Activated effector memory CD4-positive, alpha-beta T cell treated with anti-CD3 and anti-CD28 coated beads, Interleukin-2, amount 50 U/mL, for 16 hours (primary cell): ENCODE measurements around the gene KCTD18.

ENCODE experiments used
- DNase-seq: peaks from one replicate; pipeline ENCODE4 v3.0.0-alpha.2; 2020

The KCTD18 gene

DNA sequence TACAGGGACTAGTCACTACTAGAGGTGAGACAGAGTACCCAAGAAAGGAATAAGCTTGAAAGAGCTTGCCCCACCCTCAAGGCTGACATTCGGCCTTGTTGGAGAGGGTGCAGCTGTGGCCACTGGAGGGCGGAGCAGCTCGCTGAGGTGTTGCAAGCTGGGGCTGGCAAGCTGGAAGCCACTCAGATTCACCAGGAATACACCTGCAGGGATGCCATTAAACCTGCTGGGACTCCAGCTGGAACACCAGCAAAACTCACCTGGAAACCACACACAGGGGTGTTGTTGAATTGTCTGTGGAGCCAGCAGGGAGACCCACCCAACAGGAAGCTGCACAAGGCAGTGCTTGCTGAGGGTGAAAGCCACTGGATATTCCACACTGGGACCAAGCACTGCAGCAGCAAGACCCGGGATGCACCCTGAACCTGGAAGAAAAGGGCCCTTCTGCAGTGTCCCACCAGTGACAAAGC is 26.1 kb downstream of the KCTD18 start:
- no peak for DNase-seq

DNA sequence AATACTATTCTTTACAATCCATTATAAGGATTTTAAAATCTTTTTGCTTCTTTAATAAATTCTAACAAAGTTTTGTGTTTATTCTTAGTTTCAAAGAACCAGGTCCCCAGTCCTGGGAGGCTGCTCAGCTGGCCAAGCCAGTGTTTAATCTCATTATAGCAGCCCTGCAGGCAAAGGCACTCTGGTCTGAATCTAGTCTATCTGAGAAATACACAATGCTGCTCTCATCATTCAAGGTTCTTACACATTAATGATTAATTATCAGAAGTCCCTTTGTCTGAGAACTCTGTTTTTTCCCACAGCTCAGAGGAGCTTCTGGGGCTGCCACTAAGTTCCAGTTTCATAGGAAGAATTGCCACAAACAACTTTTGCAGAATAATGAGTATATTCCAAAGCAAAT is 27.7 kb downstream of the KCTD18 start:
- DNase-seq, result no peak

DNA sequence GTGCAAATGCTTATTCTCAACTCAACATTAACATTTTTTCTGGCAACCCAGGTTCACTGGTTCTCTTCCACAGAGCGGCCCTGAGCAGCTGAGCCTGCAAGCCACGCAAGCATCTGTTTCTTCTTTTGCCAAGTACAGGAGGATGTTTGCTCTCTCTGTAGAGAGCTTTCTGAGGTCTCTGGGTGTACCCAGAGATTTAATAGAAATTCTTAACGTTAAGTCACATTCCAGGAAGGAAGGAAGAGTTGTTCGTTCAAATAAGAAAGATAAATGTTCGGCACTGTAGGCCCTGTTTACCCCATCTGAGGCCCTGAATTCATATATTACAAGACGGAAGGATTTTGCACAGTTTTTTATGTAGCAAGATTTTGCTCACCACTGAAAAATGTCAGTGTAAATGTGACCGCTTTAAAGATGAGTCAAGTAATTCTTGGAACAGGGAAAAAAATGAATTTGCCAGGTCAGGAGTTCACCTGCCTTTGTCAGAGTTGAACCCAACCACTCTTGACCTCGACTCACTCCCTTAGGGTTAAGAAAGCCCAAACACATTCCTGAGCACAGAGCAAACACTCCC is 30.1 kb downstream of the KCTD18 start:
- DNase-seq, result no peak

DNA sequence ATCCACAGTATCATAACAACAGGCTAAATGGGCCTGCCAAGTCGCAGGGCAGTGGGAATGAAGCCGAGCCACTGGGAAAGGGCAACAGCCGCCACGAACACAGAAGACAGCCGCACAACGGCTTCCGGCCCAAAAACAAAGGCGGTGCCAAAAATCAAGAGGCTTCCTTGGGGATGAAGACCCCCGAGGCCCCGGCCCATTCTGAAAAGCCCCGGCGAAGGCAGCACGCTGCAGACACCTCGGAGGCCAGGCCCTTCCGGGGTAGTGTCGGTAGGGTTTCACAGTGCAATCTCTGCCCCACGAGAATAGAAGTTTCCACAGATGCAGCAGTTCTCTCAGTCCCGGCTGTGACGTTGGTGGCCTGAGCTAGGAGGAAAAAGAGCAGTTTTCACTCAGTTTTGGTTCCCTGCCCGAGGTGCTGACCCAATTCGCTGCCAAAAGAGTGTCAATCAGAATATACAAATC is 32.2 kb downstream of the KCTD18 start:
- no peak for DNase-seq

DNA sequence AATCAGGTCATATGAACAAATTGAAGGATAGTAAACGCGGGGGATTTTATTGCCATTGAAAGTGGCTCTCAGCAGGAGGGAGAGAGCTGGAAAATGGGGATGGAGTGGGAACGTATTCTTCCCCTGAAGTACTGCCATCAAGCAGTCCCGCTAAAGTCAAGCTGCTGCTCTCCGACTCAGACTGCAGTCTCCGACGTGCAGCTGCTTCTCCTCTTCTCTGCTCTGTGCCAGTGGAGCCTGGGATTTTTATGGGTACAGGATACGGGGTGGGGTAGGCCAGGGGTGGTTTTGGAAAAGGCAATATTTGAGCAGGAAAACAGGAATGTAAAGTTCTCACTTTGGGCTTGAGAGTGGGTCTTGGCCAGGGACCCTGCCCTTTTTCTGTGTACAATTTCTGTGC is 33.0 kb downstream of the KCTD18 start:
- DNase-seq, result no peak

DNA sequence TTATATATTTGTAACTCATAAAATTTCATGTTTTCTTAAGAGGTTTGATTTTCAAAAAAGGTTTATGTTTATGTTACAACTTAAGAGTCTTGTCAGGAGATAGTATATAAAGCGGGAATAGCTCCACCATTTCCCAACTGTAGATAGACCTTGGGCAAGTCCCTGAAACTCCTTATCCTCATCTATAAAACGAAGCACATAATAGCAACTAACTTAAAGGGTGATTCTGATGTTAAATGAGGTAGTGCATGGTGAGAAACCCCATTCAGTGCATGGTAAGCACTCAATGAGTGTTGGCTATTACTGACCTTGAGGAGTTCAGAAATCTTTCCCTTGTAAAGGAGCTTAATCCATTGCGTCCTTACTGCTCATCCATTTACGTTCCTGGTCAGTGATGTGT is 34.1 kb downstream of the KCTD18 start:
- no peak for DNase-seq

DNA sequence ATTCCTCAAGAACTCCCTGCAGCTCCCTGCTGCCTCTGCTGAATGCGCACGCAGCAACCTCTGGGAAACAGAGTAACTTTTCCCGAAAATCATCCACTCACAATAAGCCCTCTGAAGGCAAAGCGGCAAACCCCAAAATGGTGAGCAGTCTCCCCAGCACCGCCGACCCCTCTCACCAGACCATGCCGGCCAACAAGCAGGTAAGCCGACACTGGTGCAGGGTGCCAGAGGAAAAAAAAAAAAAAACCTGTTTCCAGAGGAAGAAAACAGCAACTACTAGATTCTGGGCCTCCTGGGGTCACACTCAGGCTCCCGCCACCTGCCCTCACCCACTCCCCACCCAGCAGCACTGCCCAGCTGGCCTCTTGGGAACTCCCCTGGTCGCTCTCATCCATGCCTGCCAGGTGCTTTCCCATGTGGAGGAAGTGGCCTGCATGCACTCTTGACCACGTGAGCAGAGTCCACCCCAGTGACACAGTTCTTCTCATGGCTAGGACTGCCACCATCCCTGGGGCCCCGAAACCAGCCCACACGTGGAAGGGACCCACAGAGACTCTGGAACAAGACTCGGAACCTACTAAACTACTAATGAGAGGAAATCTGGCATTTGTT is 36.9 kb downstream of the KCTD18 start:
- no peak for DNase-seq

DNA sequence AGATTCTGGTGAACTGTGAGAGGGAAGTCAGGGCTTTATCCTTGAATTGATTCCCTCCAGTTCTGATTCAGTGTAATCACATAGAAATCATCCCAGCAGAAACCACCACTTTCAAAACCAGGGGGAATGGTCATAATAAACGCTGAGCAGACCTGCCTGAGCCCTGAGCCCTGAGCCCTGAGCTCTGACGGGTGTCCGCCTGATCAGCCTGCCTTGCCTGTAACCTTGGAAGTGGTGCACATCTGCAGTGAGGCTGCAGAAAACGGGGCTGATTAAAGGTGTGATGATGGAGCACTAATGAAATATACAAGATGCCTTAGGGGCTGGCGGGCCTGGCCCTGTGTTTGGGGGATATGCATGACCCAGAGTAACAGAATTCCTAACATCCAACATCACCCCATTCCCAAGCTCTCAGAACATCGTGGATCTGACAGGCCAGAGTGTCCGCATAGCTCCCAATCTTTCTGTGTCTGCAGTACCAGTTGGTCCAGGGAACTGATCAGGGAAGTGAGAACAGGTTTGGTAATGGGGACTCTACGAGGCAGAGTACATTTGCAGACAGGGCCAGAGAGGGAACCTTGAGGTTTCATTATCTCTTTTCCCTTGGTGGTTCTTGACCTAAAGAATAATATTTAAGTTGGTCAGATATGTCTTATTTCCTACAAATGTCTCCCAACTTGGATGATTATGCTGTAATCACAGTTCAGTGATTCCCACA is 37.8 kb downstream of the KCTD18 start:
- no peak for DNase-seq

DNA sequence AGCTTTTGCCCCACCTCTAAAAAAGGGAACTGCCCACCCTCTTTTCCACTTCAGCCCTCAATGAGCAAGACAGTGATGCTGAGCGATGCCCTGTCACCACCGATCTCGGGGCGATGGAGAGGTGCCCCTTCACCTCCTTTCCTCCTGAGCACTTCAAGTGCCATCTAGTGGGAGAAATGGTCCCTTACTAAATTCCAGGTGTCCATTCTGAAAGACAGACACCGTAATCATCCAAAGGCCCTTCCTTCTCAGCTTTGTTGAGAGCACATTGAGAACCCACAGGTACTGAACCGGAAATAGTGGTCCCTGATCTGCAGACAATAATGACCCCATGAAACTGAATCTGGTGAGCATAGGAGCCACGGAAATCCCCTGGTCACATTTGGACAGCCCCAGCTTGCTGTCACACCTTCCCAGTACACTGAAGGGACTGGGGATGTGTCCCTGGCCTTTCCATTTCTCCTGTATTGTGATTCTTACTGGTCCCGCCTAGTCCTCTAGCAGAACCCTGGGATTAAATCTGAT is 38.5 kb downstream of the KCTD18 start:
- DNase-seq, result peak; percentile 71

DNA sequence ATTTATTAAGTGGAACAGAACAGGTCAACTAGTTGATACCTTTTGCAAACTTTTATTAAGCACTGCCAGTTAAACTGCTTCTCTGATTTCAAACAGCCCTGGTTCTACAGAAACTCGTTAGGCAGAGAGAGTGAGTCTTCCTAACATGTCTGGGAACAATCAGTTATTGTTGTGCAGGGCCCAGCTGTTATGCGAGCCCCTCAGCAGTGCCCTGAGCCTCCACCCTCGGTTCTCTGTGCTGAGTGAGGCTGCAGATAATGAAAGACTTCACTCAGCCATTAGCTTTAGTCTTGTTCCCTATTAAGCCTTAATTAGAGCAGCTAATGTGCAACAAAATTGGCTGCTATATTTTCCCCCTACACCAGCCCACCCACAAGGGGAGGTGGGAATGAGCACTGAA is 39.6 kb downstream of the KCTD18 start:
- no peak for DNase-seq

DNA sequence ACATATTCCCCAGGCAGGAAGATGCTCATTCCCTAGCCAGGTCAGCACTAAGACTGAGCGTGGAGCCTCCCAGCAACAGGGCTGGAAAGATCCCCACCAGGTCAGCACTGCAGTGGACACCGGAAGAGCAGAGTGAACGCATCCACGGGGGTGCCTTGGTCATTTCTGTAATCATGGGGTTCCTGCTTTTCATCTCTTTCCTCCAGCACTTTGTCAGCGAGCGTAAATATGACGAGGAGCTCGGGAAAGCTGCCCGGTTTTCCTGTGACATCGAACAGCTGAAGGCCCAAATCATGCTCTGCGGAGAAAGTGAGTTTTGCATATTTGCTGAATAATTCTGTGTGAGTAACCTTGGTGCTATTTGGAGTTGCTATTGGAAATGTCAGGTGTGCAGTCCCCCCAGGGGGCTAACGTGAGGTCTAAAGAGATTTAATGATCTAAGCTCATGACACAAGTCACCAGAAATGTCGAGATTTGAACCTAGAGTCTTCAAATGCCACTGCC is 40.1 kb downstream of the KCTD18 start:
- DNase-seq, result no peak

DNA sequence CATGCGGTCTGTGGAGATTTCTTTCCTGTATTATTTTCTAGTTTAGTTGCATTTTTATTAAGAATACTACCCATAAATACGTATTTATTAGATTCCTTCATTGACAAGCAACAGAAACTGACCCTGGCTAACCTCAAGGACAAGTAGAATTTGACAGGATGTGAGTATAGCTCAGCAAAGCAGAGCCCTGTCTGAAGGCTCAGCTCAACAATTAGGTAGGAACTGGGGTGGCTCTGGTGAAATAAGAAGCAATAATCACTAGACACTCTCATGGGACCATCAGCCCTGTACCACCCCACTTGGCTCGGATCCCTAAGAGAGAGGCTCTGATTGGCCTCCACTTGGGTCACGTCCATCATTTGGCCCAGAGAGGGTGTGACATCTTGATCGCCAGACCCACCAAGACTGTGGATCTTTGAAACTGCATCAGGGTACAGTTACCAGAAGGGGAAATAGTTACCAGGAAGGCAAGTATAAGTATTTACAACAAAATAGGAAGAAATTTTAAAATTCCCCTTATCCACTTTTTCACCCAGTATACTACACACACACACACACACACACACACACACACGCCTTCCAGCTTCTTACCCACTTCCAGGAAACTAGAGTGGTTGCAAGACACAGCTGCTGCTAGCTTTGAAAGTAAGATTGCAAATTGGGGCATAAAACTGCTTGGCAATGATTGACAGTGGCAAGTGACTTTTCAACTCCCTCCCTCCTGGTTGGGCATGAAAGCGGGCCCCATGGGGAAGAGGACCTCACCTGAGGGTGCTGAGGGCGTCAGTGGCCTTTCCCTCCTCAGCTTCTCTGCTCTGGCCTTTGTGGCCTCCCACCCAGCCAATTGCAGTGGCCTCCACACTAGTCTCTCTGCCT is 41.8 kb downstream of the KCTD18 start:
- DNase-seq, result no peak

DNA sequence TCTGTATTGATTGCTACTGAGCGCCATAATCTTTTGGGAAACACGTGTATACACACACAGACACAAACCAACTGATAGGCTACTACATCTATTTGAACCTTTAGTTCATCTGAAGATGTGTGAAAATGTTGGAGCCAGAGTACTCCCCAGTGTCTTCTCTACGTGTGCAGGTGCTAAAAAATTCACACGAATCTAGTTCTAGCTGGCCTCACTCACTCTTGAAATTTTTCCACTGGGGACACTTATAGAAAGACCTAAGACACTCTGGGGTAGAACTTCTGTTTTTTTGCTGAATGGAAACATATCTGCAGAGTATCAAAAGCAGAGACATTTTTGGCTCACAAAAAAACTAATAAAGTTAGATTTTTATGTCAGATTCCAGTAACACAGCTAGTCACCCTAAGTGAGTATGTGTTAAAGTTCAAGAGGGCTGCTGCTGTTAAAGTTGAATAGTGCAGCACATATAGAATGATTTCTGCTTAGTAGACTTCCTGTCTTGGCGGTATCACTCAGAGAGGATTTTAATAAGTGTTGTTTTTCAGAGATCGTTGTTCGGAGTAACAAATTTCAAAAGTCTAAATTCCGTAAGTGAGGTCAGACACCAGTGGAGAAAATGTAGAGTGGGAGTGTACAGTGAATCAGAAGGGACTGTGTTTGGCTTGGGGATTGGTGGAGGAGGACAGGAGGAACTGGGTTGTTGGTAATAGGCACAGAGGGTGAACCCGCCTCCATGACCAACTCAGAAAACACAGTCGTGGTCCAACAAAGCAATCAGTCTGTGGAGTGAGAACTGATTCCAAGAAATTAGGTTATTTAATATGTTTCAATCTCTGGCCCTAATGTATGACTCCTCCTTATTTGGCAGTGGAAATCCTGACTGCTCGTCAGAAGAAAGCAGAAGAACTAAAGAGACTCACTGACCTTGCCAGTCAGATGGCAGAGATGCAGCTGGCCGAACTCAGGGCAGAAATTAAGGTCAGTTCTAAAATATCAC is 43.1 kb downstream of the KCTD18 start:
- DNase-seq, result peak; percentile 72

DNA sequence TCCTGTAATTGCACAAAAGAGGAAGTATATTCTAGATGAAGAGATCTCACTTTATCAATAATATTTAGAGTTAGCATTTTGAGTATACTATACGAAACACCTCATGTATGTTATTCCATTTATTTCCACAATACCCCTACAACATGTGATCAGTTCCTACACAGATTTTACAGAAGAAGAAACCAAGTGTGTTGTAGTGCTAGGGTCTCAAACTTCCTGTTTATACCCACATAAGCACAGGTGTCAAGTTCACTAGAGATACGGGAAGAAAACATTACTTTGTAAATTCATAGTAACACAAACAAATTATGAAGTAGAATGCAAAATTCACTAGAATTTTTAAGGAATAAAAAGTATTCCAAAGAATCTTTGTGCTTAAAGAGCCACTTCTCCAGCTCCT is 46.4 kb downstream of the KCTD18 start:
- no peak for DNase-seq

DNA sequence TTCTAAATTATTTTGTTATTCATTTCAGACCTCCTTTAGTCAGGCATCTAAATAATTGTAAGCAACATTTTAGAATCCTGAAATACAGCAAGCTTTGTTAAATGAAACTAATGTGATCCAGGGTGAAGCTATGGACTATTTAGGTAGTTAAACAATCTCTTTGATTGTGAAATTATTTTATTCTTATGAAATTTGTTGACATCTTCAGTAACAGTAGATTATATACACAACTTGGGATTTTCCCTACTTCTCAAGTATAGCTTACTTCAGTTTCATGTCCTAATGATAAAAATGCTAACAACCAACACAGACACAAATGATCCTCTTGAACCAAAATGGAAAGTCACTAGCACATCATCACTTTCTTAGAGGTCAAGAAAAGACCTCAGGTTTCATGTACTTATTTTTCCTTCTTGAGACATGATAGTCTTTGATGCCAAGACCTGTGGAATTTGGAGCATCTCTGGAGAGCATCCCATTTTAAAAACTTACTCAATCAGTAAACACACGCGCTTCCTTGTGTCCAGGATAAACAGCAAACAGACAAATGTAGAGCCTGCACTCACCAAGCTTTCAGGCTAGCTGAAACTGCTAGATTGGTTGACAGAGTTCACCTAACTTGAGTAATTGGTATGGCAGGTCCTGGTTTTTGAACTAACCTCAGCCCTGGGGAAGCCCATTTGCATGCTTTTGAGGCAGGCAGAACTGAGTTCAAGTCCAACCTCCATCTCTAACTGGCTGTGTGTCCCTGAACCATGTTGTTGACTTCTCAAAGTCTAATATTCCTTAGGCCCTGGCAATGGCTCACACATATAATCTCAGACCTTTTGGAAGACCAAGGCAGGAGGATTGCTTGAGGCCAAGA is 47.8 kb downstream of the KCTD18 start:
- no peak for DNase-seq

DNA sequence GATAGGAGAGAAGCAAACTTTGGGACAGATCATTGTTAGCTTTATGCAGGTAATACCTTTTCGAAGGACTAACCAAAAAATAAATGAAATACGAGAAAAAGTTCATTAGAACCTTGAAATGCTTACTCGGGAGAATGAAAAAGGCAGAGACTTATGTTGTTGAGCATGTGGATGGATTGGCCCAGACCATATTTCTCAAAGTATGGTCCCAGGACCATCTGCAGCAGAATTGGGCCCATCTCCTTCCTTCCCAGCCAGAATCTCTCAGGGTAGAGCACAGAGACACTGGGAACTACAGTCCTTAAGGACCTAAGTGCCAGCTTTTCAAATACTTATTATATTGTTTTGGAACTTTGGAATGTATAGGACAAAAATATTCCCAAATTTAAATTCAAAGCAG is 50.8 kb downstream of the KCTD18 start:
- DNase-seq, result no peak

DNA sequence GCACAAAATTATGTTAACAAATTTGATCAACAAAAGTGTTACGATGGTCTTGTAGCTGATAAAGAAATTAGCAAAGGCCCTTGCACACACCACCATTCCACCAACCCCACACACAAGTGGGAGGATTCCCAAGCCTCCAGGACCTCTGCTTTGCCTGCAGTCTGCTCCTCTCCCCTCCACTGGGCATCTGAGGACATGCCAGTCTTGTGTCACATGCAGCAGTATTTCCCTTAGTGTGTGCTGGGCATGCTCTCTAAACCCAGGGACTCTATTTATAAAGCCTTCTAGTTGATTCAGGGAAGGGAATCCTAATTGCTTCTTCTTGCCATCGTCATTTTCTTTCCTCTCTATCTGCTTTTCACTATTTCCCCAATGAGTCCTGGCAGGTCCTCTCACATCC is 53.3 kb downstream of the KCTD18 start:
- DNase-seq, result no peak

DNA sequence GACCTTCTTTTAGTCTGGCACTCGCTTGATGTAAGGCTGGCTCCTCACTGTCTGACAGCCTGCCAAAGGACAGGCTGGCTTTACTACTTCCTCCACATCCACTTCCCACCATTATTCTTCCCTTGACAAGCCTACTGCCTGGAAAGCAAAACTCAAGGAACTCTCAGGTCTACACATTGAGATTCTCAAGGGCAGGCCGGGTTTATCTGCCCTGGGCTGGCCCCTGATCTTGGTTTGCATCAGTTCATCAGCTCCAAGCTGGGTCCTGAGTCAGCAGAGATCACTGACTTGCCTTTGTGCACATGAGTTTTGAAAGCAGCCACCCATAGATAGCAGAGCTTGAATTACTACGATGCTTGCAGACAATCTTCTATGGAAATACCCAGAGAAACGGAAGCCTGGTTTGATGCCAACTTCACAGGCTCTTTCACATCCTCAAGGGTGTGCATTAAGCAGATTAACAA is 53.9 kb downstream of the KCTD18 start:
- DNase-seq, result no peak

DNA sequence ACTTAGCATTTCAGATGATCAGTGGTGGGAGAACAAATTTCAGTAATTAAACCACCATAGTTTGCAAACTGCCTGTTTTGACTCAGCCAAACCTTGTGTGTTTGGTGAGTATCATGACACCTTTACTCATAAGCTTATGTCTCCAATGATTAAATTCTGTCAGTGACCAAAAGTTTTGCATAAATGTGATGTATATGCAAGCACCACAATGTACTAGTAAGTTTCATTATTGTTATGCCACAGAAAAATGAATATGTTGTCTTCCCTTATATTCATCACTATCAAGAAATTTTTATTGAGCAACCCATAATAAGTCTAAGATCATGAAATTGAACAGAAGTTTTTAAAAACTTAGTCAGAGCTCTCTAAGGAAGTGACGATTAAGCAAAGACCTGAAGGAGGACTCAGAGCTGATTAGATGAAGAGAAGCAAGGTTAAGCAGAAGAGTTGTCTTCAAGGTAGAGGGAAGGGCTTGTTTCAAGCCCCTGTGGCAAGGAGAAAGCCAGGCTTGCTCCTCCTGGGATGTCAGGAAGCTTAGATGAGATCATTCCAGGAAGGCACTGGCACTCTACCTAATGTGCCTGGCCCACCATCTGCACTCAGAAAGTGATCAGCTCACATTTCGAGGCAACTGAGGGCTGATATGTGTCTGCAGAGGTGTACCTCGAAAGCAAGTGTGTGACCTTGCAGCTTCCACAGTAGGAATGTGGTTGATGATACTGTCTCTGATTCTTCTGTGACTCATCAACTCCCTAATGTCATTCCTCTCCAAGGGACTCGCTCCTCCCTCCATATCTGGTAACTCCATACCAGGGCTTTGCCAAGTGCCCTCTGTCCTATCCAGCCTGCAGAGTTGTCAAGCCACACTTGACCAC is 54.7 kb downstream of the KCTD18 start:
- DNase-seq, result no peak
